T47D (cell line): ENCODE data around the gene MAP3K6.

ENCODE experiments used
- DNase-seq, 2 experiments: peaks; one replicate each; pipeline versions ENCODE4 v3.0.0 to v3.0.0-alpha.2; 2011 to 2012; ENCODE audit warnings: low read depth in 1 of 2, low spot score in 1 of 2
- JUND ChIP-seq: IDR thresholded peaks from 2 replicates; pipeline ENCODE4 v1.6.1; 2012; ENCODE audit warnings: low read depth
- in situ Hi-C: cut with HindIII; loops from 2 replicates; pipeline ENCODE4 v1.10.0; 2016; ENCODE audit warnings: low sequenced_read_pairs, low pct_unique_long_range_greater_than_20kb

The MAP3K6 gene

GRCh38 chr1:27402349-27402754, 35.6 kb upstream of the MAP3K6 start:
- TF ChIP-seq JUND = no peak
- in situ Hi-C loops = no loop called here
- DNase-seq = peak in 1 of 2 experiments; percentile 57

- in situ Hi-C loops = no loop called here
- TF ChIP-seq JUND = no peak
- DNase-seq = no peak
Measured at GRCh38 chr1:27400963-27401341, 34.2 kb upstream of the MAP3K6 start.

DNA sequence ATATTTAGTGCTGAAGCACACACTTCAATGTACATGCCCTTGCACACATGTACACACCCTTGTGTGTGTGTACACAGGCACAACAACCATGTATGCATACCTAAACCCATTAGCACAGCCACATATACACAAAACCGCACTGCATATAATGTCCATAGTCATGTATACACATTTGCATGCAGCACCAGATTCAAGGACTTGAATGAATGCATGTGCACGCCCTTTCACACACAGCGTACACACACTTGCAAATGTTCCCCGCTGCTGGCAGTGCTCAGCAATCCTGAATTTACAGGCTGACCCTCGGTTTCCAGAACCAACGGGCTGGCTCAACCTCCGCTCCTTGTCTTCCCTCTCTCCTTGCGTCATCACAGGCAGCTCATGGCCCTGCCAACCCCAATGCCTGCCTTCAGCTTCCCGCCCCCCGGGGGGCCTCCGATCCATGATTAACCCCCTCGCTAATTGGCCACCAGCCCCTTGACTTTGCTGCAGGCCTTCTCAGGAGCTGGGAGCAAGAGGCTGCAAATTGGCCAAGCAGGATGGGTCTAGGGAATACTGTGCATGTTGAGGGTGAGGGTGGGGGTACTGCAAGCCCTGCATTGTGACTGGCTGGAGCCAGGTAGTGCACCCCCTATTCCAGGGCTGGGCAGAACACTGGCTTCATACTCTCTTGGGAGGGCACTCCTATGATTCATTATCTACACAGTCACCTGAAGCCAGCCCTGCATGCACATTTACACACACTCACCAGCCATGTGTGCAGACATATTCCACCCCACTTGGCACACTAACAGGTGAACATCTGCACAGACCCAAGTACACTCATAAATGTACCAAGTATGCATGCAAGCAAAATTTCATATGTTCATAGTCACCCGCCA, 33.6 kb upstream of the MAP3K6 start:
- in situ Hi-C loops = no loop called here
- no peak for TF ChIP-seq JUND
- DNase-seq = no peak

DNA sequence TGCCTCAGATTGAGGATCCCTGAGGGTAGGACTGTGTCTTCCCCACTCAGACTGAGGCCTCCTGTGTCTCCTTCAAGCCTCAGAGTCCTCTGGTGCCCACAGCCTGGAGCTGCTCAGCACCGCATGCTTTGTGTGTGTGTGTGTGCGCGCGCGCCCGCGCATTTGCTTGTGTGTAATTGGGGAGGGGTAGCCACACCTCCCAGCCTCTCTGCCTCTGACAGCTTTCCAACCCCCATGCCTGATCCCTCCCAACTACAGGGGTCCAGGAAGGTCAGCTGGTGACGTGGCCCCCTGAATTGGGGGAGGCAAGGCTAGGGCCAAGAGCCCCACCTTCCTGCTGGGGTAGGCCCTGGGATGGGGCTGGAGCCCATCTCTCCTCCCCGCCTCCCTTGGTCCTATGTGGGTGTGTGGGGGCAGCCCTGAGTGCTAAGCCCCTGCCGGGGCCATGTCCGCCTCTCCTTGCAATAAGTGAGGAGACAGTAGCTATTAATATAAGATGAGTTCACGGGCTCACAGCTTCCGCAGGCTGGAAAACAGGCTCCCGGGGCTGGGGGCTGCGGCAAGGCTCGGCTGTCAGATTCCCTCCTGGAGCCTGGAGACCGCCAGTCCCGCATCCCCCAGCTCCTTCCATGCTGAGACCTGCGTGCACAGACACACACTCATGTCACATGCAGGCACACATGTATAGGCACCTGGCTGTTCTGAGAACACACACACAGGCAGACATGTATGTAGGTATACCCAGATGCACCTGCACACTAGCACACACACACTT, 32.7 kb upstream of the MAP3K6 start:
- TF ChIP-seq JUND = no peak
- DNase-seq = no peak
- in situ Hi-C loops = no loop called here

DNA sequence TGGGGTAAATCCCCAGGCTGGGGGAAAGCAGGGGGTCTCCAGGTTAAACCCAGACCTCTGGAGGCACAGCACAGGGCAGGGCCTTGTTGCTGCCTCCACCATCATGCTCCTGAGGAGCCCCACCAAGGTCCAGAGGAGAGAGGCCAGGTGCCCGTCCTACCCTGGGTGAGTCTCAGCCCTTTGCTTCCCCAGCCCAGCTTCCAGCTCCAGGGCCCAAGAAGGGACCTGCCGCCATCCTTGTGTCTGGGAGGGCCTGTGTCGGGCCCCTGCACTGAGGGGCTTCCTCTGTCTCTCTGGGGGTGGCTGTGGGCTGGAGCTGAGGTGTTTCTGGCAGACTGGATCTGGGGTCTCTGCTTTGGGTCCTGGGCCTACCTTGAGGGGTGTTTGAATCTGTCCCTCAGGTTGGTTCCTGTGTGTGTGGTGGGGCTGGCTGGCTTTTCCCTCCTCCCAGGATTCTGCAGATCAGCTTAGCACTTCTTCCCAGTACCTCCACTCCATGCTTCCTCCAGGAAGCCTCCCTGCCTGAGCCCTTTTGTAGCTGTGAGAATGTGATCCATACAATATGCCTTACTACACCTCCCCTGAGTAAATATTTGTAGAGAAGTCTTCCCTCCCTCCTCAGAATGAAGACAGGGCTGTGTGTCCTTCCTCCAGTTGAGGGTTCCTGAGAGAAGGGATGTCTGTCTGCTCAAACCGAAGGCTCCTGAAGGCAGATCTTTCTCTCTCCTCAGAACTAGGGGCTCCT, 31.8 kb upstream of the MAP3K6 start:
- no peak for TF ChIP-seq JUND
- in situ Hi-C loops = no loop called here
- peak in 1 of 2 experiments; percentile 52 for DNase-seq

DNA sequence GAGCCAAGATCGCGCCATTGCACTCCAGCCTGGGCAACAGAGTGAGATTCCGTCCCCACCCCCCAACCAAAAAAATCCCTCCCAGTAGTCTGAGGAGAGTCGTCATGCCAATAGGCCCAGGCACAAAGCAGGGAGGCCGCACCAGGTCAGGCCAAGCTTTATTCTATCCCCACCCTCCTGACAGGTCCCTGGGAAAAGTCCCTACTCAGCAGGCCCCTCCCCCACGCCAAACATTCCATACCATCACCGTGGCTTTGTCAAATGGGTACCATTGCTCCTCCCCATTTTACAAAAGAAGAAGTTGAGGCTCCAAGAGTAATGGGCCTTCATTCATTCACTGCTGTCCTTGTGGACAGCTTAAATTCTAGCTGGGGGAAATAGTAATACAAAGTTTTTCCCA, 31.0 kb upstream of the MAP3K6 start:
- in situ Hi-C loops = no loop called here
- DNase-seq = no peak
- no peak for TF ChIP-seq JUND

DNA sequence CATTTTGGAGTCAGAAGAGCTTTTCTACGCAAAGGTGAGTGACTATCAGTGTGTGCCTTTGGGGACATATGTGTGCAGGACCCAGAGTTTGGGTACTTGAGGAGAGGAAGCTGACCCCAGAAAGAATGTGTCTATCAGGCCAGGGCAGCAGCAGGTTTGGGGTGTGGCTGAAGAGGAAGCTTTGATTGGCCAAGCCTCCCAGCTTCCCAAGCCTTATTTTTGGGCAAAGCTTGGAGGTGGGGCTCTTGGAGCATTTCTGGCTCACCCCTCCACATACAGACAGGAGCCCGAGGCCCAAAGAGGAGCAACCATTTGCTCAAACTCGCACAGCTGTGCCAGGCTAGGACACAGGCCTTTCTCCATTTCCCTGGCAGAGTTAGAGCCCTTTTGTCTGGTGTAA, 30.3 kb upstream of the MAP3K6 start:
- TF ChIP-seq JUND = no peak
- in situ Hi-C loops = no loop called here
- no peak for DNase-seq

- peak; percentile 59 to 77 for DNase-seq
Measured at GRCh38 chr1:27395441-27396195, 28.9 kb upstream of the MAP3K6 start.

DNA sequence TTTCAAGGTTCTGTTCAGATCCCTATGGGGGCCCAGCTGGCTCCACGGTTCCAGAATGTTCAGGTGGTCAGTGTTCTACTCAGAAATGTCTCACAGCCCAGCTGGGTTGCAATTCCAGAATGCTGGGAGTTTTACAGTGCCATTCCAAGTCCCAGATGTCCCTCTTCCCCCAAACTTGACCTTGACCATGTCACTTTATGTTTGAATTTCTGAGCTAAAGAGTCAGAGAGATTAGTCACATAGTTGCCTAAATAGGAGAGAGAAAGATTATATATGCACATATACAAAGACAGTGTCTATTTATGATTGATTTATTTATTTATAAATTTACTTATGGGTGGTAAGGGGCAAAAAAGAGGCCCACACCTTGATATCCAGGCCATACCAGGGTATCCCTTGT, 28.2 kb upstream of the MAP3K6 start:
- TF ChIP-seq JUND = no peak
- no peak for DNase-seq
- in situ Hi-C loops = no loop called here

More at GRCh38 chr1:27395441-27396195, 28.9 kb upstream of the MAP3K6 start:
- in situ Hi-C loops = no loop called here
- no peak for TF ChIP-seq JUND

DNA sequence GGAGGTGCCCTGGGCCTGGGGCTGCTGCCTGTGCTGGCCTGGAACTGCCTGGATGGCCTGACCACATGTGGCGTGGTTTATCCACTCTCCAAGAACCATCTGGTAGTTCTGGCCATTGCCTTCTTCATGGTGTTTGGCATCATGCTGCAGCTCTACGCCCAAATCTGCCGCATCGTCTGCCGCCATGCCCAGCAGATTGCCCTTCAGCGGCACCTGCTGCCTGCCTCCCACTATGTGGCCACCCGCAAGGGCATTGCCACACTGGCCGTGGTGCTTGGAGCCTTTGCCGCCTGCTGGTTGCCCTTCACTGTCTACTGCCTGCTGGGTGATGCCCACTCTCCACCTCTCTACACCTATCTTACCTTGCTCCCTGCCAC, 27.5 kb upstream of the MAP3K6 start:
- no peak for DNase-seq
- in situ Hi-C loops = no loop called here
- no peak for TF ChIP-seq JUND

DNA sequence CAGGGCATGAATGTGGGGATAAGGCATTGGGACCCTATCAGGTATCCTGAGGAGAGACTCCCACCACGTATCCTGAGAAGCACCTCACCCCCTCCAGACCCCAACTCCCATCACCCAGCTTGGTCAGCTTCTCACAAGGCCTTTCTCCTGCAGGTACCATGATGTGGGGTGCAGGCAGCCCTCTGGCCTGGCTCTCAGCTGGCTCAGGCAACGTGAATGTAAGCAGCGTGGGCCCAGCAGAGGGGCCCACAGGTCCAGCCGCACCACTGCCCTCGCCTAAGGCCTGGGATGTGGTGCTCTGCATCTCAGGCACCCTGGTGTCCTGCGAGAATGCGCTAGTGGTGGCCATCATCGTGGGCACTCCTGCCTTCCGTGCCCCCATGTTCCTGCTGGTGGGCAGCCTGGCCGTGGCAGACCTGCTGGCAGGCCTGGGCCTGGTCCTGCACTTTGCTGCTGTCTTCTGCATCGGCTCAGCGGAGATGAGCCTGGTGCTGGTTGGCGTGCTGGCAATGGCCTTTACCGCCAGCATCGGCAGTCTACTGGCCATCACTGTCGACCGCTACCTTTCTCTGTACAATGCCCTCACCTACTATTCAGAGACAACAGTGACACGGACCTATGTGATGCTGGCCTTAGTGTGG, 27.0 kb upstream of the MAP3K6 start:
- TF ChIP-seq JUND = no peak
- no peak for DNase-seq
- in situ Hi-C loops = no loop called here
